Uterus (tissue), 4 donors: ENCODE results near the gene PLCB2. TPM values are rescaled to one million over a fixed set of nuclear protein-coding genes. Genes with fewer than 3 reads are reported as not detected.
A peak's percentile ranks its signal among the peaks of the same experiment; 100 is the strongest.

ENCODE experiments used
- DNase-seq, 2 donors: peaks; one replicate each; pipeline ENCODE4 v3.0.0-alpha.2; 2019 to 2020
- H3K27ac ChIP-seq, 2 donors: fragments of 200-600 bp; sonication (generic); 1 replicate in 1 of 2; 2 replicates in 1 of 2; pipeline ENCODE4 v1.5.1; 2016 to 2018
- H3K27me3 ChIP-seq, 2 donors: fragments of 200-600 bp; sonication (generic); one replicate each; pipeline ENCODE4 v1.5.1; 2018 to 2019; ENCODE audit warnings: control low read depth in 1 of 2
- H3K36me3 ChIP-seq, 2 donors: fragments of 200-600 bp; sonication (generic); one replicate each; pipeline ENCODE4 v1.5.1; 2019; ENCODE audit warnings: control low read depth in 1 of 2
- H3K4me1 ChIP-seq, 2 donors: fragments of 200-600 bp; sonication (generic); one replicate each; pipeline ENCODE4 v1.5.1; 2018 to 2019; ENCODE audit warnings: control low read depth in 1 of 2
- H3K4me3 ChIP-seq, 2 donors: fragments of 200-600 bp; sonication (generic); 1 replicate in 1 of 2; 2 replicates in 1 of 2; pipeline ENCODE4 v1.5.1; 2018 to 2019; ENCODE audit warnings: mild to moderate bottlenecking in 1 of 2
- H3K9me3 ChIP-seq, 2 donors: fragments of 200-600 bp; sonication (generic); one replicate each; pipeline ENCODE4 v1.5.1; 2019; ENCODE audit warnings: control low read depth in 1 of 2
- CTCF ChIP-seq, 4 experiments: fragments of 200-600 bp in 2 of 4; fragments of 450-650 bp in 2 of 4; sonication (generic) in 2 of 4; IDR thresholded peaks; one replicate each; pipeline ENCODE4 v1.5.1; 2016 to 2019; ENCODE audit warnings: antibody characterized with exemption in 4 of 4, mild to moderate bottlenecking in 2 of 4, moderate library complexity in 1 of 4
- POLR2A ChIP-seq, 2 donors: fragments of 450-650 bp; IDR thresholded peaks; one replicate each; pipeline ENCODE4 v1.6.1; 2016; ENCODE audit warnings: antibody characterized with exemption in 2 of 2, mild to moderate bottlenecking in 1 of 2, moderate library complexity in 1 of 2
- intact Hi-C: fragments of 100-400 bp; cut with DNase I; formaldehyde crosslinking; loops from one replicate; pipeline ENCODE4 v1.15.1; 2023; ENCODE audit warnings: low total_unique reads
- total RNA-seq, 4 donors: library from RNA; depleted of rRNA in 3 of 4; stranded (reverse); fragments of >200 nt in 3 of 4; gene quantifications; one replicate each; pipeline versions ENCODE4 v1.1.0 to v1.2.4, GENCODE V29; 2014 to 2023
- donor health status: DM: yes; HTN: yes; CAD: no.

PLCB2 gene
- total RNA-seq, 4 donors from 2014 or later, result 3.5 to 19.0 (median 9.3) TPM

GRCh38 chr15:40238532-40239403 is 69.0 kb downstream of the PLCB2 start, which contains the start of gene PAK6:
Gene PAK6 (plus strand): TSS chr15:40239063. CDS start chr15:40264786, 25,723 bp downstream.
- Histone ChIP-seq H3K4me3 (peak within 1 kb of the TSS in 1 of 2 donors; percentile 24), H3K36me3 (no peaks in the 10 kb centered on the region), H3K27ac (no peak within 1 kb of the TSS), H3K27me3 (no peaks in the 10 kb centered on the region), H3K9me3 (no peaks in the 10 kb centered on the region), H3K4me1 (no peaks in the 10 kb centered on the region)
- TF ChIP-seq CTCF (IDR thresholded peaks at IDR 0.05) (no peak), POLR2A (IDR thresholded peaks at IDR 0.05) (no peak)
- intact Hi-C loops, result no loop called here
- DNase-seq, result peak; percentile 54 to 59

Other genes with a start within 250 kb of the PLCB2 start
- 10 to 100 TPM in 3 of 4 donors, 1 to 10 TPM in 1; 7.1 to 46.2 (median 22.6) TPM for gene BMF, start 199.1 kb downstream of the PLCB2 start, total RNA-seq
- gene BUB1B, start 146.9 kb downstream of the PLCB2 start, total RNA-seq, result 10 to 100 TPM in 1 of 4 donors, under 1 TPM in 1, not detected in 2; under 0.01 to 31.5 TPM
- 1 to 10 TPM in 3 of 4 donors, not detected in 1; 2.3 to 5.0 (median 3.3) TPM for gene PAK6, start 68.9 kb downstream of the PLCB2 start, total RNA-seq
- under 1 TPM in 2 of 4 donors, not detected in 2; 0.28 to 0.52 TPM for gene ANKRD63, start 24.9 kb downstream of the PLCB2 start, total RNA-seq
- 10 to 100 TPM in 2 of 4 donors, 1 to 10 TPM in 2; 3.2 to 68.1 (median 8.9) TPM for gene INAFM2, start 15.8 kb upstream of the PLCB2 start, total RNA-seq
- gene CCDC9B, start 33.0 kb upstream of the PLCB2 start, total RNA-seq, result 10 to 100 TPM in 1 of 4 donors, 1 to 10 TPM in 3; 2.4 to 43.8 (median 6.6) TPM
- 1 to 10 TPM in 1 of 4 donors, not detected in 3; 1.8 TPM for gene PHGR1, start 43.1 kb upstream of the PLCB2 start, total RNA-seq
- under 1 TPM in 2 of 4 donors, not detected in 2; 0.14 to 0.85 TPM for gene DISP2, start 50.3 kb upstream of the PLCB2 start, total RNA-seq
- 10 to 100 TPM in 2 of 4 donors, 1 to 10 TPM in 2; 2.1 to 23.5 (median 9.7) TPM for gene KNSTRN, start 74.8 kb upstream of the PLCB2 start, total RNA-seq
- 100 to 1,000 TPM in 1 of 4 donors, 10 to 100 TPM in 3; 66.5 to 203 (median 83.7) TPM for gene IVD, start 97.9 kb upstream of the PLCB2 start, total RNA-seq
- gene BAHD1, start 133.0 kb upstream of the PLCB2 start, total RNA-seq, result 10 to 100 TPM in 2 of 4 donors, 1 to 10 TPM in 2; 5.0 to 35.5 (median 10.5) TPM
- gene CHST14, start 163.0 kb upstream of the PLCB2 start, total RNA-seq, result 10 to 100 TPM in 3 of 4 donors, 1 to 10 TPM in 1; 6.8 to 26.1 (median 17.9) TPM